HG02943 (cell line): ENCODE measurements around the gene ANO2.

Source experiments
- ATAC-seq: cut with Tn5 transposase; IDR thresholded peaks from one replicate; pipeline ENCODE4 v1.9.1; 2021; ENCODE audit warnings: mild to moderate bottlenecking, low read depth, moderate library complexity; ENCODE audit not compliant: unreplicated experiment

Gene ANO2

GRCh38 chr12:5632453-5632852 is 312.6 kb downstream of the ANO2 start:
- no peak for ATAC-seq

DNA sequence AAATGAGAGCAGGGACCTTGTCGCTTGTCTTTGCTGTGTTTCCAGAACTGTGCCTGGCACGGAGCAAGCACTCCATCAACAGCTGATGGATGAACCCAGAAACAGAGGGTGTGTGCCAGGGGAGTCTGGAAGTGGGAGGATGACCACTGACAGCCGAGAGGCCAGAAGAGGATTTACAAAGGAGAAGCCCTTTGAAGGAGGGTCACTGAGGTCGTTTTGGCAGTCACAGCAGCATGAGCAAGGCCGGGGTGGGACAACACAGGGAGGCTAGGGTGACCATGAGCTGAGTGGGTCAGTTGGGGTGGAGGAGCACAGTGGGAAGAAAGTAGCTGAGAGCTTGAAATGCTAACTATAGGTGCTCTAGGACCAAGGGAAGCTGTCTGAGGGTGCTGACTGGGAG is 313.6 kb downstream of the ANO2 start:
- no peak for ATAC-seq

GRCh38 chr12:5630726-5631125 is 314.3 kb downstream of the ANO2 start:
- ATAC-seq = no peak

DNA sequence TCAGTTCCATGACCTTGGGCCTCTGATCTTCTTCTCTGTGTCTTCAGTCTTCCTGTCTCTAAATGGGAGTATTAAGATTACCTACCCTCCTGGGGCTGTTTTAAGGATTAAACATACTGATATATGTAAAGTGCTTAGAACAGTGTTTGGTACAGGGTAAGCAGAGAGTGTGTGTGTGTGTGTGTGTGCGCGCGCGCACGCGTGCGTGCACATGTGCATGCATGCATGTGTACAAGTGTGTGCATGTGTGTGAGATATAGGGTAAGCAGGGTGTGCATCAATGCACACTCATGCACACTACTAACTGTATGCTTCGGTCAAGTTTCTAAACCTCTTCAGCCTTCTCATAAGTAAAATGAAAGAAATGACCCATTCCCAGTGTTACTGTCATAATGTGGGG is 316.6 kb downstream of the ANO2 start:
- no peak for ATAC-seq

- no peak for ATAC-seq
Observed at GRCh38 chr12:5627053-5627630, 317.9 kb downstream of the ANO2 start.

GRCh38 chr12:5626151-5626550 is 318.9 kb downstream of the ANO2 start:
- no peak for ATAC-seq

DNA sequence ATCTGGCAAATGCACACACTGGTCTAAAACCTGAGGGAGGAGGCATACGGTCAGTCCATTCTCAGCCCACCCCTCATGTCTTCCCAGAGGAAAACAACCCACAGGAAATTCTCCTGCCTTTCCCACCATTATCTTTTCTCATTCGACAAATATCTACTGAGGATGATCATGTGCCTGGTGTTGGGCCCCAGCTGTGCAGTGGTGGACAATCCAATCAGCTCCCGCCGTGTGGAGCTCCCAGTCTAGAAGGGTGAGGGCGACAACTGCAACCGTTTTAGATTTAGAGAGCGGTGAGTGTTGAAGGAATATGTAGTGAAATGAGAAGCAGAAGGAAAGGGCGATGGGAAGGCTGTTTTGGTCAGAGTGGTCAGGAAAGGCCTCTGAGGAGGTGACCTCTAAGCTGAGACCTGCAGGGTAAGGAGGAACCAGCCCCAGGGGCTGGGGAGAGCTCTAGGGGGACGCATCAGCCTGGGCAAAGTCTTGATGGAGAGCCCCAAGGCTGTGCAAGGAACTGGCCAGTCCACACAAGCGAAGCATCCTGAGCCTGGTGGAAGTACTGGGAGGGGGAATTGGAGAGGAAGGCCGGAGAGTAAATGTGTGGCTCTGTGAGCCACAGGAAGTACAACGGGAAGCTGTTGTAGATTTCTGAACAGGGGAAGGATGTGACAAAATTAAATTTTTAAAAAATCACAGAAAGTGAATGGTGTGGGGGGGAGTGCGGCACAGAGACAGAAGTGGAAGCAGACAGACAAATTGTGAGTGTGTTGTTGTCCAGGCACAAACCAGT is 320.4 kb downstream of the ANO2 start:
- no peak for ATAC-seq

GRCh38 chr12:5623411-5623810 is 321.6 kb downstream of the ANO2 start:
- no peak for ATAC-seq

- ATAC-seq = no peak
Observed at GRCh38 chr12:5622280-5622679, 322.8 kb downstream of the ANO2 start.

- ATAC-seq = no peak
Observed at GRCh38 chr12:5621329-5621728, 323.7 kb downstream of the ANO2 start.

GRCh38 chr12:5620896-5621295 is 324.2 kb downstream of the ANO2 start:
- no peak for ATAC-seq

DNA sequence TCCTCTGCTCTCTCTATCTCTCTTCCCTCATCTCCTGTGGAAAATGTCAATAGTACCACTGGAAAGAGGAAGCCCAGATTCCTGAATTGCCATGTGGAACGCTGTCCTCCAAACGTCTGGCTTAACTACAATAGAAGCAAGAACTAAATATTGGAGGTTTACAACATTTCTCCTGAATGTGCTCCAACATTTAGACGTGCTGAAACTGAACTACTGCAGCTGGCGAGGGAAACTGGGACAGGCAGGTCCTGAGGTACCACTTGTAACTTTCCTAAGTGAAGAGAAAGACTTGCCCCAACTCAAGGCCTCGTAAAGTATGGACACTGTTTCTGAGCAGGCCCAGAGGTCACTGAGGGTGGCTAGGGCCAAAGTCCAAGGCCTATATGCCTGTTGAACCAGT is 325.4 kb downstream of the ANO2 start:
- ATAC-seq = no peak

DNA sequence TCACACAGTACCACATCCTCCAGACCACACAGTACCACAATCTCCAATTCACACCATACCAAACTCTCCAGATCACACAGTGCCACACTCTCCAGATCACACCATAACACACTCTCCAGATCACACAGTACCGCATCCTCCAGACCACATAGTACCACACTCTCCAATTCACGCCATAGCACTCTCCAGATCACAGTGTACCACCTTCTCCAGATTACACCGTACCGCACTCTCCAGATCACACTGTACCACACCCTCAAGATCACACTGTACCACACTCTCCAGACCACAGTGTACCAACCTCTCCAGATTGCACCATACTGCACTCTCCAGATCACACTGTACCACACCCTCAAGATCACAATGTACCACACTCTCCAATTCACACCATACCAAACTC is 328.2 kb downstream of the ANO2 start:
- ATAC-seq = no peak

DNA sequence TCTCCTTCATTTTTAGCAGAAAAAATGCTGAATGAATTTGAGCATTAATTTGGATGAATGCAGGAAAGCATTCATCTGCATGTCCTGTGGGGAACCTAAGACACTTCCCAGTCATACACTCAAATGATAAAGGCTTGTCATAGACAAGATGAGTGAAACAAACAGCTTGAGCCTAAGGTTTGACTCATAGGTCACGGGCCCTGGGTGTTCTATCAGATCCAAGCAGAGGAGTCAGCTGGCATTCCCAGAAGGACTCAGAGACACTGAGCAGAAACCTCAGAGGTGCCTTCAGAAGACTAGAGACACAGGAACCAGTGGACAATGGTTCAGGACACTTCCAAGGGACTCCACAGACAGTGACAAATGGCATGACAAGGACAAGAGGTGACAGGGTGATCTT is 329.3 kb downstream of the ANO2 start:
- no peak for ATAC-seq

DNA sequence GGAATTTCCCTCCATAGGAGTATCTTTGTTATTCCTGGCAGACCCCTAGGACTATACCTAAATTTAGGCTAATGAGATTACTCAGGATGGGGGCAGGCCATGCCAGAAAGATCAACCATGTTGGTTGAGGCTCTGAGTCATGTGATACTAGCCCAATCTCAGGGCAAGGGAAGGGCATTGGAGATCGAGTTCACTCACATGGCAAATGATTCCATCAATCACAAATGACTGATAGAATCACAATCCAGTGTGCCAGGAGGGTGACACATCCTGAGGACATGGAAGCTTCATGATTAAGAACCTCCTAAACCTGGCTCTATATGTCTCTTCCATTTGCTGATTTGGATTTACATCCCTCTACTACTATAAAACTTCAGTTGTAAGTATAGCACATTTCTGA is 330.8 kb downstream of the ANO2 start:
- no peak for ATAC-seq

DNA sequence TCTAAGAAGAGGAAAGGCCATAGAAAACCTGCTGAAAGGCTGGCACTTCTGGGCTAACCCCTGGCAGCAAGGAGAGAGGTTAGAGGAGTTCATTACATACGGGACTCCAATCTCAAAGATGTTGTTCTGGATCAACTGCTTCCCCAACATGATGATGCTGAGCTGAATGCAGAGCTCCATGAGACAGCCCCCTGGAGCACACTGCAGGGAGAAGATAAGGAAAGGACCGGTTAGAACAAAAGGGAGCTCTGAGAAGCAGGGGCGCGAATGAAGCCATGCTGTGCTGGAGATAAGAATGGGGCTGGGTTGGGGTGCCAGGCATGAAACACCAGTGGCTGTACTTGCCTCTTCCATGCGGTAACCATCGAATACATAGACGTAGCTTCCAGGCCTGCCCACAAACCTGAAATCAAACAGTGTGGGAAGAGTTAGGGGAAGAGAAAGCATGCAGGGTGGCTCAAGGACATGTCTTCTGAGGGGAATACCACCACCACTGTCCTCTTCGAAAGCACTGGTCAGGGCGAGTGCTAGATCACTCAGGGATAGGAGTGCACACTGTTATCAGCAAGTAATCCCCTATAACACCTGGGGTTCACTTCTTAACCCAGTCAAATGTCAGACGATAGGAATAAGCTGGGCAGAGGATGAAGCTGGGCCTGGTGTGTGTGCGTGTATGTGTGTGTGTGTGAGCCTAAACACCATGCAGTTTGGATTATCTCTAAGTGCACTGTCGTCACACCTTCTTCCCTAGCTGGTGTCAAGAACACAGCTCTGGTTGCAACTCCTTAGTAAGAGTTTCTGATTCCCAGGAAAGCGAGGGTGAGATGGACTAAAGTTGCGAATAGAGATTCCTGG is 332.3 kb downstream of the ANO2 start:
- no peak for ATAC-seq

DNA sequence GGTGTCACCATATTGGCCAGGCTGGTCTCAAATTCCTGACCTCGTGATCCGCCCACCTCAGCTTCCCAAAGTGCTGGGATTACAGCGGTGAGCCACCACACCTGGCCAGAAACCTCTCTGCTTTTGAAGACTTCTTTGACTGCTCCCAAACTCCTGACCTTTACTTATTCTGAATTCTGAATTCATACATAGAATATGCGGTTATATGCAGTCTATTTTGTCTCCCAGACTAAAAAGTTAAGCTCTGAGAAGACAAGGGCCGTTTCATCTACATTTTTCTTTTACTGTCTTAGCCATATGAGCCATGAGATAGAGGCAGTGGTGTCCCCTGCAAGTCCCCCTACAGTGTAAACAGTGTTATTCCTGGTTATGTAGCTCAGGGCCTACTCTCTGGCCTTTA is 333.9 kb downstream of the ANO2 start:
- ATAC-seq = no peak

GRCh38 chr12:5599378-5599777 is 345.7 kb downstream of the ANO2 start:
- ATAC-seq = no peak

GRCh38 chr12:5593998-5594397 is 351.1 kb downstream of the ANO2 start:
- no peak for ATAC-seq

DNA sequence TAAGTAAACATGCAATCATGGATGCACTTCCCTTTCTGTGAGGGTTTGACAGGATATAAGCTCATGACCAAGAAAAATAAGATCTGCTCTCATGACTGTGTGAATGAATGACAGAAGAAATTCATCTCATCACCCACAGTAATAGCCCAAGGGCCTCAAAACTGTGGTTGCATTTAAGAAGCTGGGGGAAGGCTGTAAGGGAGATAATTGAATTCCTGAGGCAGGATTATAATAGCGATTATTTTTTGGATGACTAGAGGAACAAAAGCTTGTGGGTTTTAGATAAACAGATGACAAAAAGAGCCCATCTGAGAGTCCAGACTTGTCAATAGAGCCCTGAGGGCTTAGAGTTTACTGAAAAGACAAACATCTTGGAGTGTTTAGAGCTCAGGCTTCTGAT is 352.0 kb downstream of the ANO2 start:
- no peak for ATAC-seq

- ATAC-seq = no peak
Observed at GRCh38 chr12:5592310-5592709, 352.7 kb downstream of the ANO2 start.

- no peak for ATAC-seq
Observed at GRCh38 chr12:5590316-5590715, 354.7 kb downstream of the ANO2 start.
